ENCODE results near the gene ETFA.

DNA sequence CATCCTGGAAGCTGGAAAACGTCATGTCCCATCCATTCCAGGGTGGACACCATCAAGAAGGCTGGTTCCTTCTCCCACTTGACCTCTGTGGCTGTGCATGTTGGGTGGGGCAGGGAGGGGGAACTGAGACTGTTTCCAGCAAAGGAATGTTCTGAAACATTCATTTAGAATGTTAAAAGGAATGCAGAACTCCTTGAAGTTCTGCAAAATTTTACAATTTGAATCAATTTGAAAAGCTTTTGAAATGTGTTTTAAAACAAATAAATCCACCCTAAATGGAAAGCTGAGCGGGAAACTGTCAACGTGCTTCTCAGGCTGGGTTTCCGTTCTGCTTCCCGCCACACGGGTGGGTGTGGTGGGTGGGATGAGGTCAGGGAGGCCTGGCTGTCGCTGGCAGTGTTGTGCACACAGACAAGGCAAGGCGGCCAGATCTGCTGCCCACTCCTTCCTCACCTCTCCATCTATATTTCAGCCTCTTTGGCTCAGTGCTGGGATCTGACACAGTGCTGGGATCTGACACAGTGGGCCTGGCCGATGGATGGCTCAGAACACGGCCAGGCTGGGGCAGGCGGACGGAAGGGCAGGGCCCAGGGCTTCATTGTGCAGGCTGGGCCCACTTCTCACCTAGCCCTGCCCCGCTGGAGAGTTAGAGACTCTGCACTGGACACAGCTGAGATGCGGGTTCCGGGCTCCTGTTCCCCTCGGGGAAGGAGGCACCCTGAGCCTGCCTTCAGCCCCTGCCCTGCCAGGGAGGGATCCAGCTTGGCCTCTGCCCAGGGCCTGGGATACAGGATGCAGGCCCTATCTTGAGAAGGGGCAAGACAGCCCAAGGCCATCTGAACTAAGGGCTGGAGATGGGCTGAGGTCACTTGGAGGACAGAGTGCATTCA is 141.1 kb downstream of the ETFA start:
- TF ChIP-seq, protein P1, sequence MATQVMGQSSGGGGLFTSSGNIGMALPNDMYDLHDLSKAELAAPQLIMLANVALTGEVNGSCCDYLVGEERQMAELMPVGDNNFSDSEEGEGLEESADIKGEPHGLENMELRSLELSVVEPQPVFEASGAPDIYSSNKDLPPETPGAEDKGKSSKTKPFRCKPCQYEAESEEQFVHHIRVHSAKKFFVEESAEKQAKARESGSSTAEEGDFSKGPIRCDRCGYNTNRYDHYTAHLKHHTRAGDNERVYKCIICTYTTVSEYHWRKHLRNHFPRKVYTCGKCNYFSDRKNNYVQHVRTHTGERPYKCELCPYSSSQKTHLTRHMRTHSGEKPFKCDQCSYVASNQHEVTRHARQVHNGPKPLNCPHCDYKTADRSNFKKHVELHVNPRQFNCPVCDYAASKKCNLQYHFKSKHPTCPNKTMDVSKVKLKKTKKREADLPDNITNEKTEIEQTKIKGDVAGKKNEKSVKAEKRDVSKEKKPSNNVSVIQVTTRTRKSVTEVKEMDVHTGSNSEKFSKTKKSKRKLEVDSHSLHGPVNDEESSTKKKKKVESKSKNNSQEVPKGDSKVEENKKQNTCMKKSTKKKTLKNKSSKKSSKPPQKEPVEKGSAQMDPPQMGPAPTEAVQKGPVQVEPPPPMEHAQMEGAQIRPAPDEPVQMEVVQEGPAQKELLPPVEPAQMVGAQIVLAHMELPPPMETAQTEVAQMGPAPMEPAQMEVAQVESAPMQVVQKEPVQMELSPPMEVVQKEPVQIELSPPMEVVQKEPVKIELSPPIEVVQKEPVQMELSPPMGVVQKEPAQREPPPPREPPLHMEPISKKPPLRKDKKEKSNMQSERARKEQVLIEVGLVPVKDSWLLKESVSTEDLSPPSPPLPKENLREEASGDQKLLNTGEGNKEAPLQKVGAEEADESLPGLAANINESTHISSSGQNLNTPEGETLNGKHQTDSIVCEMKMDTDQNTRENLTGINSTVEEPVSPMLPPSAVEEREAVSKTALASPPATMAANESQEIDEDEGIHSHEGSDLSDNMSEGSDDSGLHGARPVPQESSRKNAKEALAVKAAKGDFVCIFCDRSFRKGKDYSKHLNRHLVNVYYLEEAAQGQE (IDR thresholded peaks at IDR 0.05; ENCODE audit: low read depth) = no peak
- no peak for TF ChIP-seq CEBPB (IDR thresholded peaks at IDR 0.05)
- TF ChIP-seq TCF12 (IDR thresholded peaks at IDR 0.05; ENCODE audit: low read depth) = no peak
- no peak for TF ChIP-seq RAD21 (IDR thresholded peaks at IDR 0.05; ENCODE audit: low read depth)
- no peak for TF ChIP-seq FOXM1 (IDR thresholded peaks at IDR 0.05; ENCODE audit: borderline replicate concordance, low read depth)
- TF ChIP-seq EP300 (IDR thresholded peaks at IDR 0.05; ENCODE audit: borderline replicate concordance) = no peak
- TF ChIP-seq TEAD4 (IDR thresholded peaks at IDR 0.05) = no peak
- TF ChIP-seq, protein P2, sequence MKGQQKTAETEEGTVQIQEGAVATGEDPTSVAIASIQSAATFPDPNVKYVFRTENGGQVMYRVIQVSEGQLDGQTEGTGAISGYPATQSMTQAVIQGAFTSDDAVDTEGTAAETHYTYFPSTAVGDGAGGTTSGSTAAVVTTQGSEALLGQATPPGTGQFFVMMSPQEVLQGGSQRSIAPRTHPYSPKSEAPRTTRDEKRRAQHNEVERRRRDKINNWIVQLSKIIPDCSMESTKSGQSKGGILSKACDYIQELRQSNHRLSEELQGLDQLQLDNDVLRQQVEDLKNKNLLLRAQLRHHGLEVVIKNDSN (IDR thresholded peaks at IDR 0.05) = no peak
